Ovary (tissue), 3 donors: ENCODE data around the gene SLC29A3.

ENCODE experiments used
- CTCF ChIP-seq, 3 donors: fragments of 450-650 bp in 2 of 3; fragments of 200-600 bp in 1 of 3; IDR thresholded peaks; one replicate each; pipeline versions ENCODE4 v1.5.1 to v1.8.0; 2016 to 2022; ENCODE audit warnings: antibody characterized with exemption in 3 of 3, mild to moderate bottlenecking in 1 of 3
- EP300 ChIP-seq: sonication (generic); formaldehyde crosslinking; IDR thresholded peaks from one replicate; pipeline ENCODE4 v1.6.1; 2017; ENCODE audit warnings: antibody characterized with exemption
- POLR2A ChIP-seq: fragments of 450-650 bp; IDR thresholded peaks from one replicate; pipeline ENCODE4 v1.6.1; 2017; ENCODE audit warnings: antibody characterized with exemption, mild to moderate bottlenecking, moderate library complexity
- donor health status: DM: no; HTN: no; CAD: no.

- no peak for TF ChIP-seq CTCF (IDR thresholded peaks at IDR 0.05)
- no peak for TF ChIP-seq POLR2A
- TF ChIP-seq EP300: no peak
Measured at GRCh38 chr10:71279590-71280170, 39.4 kb upstream of the SLC29A3 start.
